ENCODE results near the gene TMEM200B. TPM values are rescaled to one million over a fixed set of nuclear protein-coding genes. Genes with fewer than 3 reads are reported as not detected.
A peak's percentile ranks its signal among the peaks of the same experiment; 100 is the strongest.

Gene TMEM200B
- total RNA-seq, result 1 to 10 TPM in 3 of 4 donors, under 1 TPM in 1; 0.91 to 5.3 (median 3.4) TPM

GRCh38 chr1:29123887-29124365 lies at the start of gene TMEM200B:
Gene TMEM200B, minus strand, starts transcription at chr1:29123903. Its CDS starts 2,075 bp downstream, at chr1:29121828.
- WGBS, 2 donors, result no CpG with 5 or more reads among the region's 46 CpGs
- Histone ChIP-seq H3K27ac (peak within 1 kb of the TSS; percentile 79 to 97 (median 90)), H3K9me3 (no peaks in the 10 kb centered on the region), H3K36me3 (peaks cover 0 to 7% (median 0%) of the 10 kb centered on the region in 3 donors), H3K4me1 (peaks cover 28 to 57% (median 38%) of the 10 kb centered on the region in 3 donors), H3K27me3 (peaks cover 0 to 49% (median 0%) of the 10 kb centered on the region in 4 donors), H3K4me3 (peak within 1 kb of the TSS; percentile 28 to 82 (median 66))
- no peak for DNase-seq
- TF ChIP-seq POLR2A (IDR thresholded peaks at IDR 0.05), result no peak
- no peak for TF ChIP-seq CTCF (IDR thresholded peaks at IDR 0.05)
- intact Hi-C loops (cut with DNase I), result loop anchor here (10.0 kb wide), 1 partner anchor 61 kb away; the partner anchor contains the start of gene SRSF4

- 90 to 94% methylated on average over 6 to 8 of the region's 8 CpGs for WGBS, 2 donors
- intact Hi-C loops (cut with DNase I), result no loop called here
- no peaks in the 10 kb centered on the region for H3K9me3 ChIP-seq
- H3K27me3 ChIP-seq, result no peaks in the 10 kb centered on the region
- no peak overlapping the region for H3K27ac ChIP-seq
- DNase-seq, result no peak
- H3K4me1 ChIP-seq, result peaks cover 8 to 64% (median 32%) of the 10 kb centered on the region in 3 donors
- H3K4me3 ChIP-seq, result no peak overlapping the region
- no peak for TF ChIP-seq POLR2A (IDR thresholded peaks at IDR 0.05)
- TF ChIP-seq CTCF (IDR thresholded peaks at IDR 0.05), result no peak
- H3K36me3 ChIP-seq, result peaks cover 0 to 31% (median 0%) of the 10 kb centered on the region in 3 donors
These were observed 48.8 kb upstream of the TMEM200B start for GRCh38 chr1:29172415-29172939.

GRCh38 chr1:29171521-29171920 lies 47.8 kb upstream of the TMEM200B start:
- 78 to 79% methylated on average over 5 of the region's 5 CpGs for WGBS, 2 donors

GRCh38 chr1:29171089-29171488 lies 47.4 kb upstream of the TMEM200B start:
- DNase-seq, result no peak
- H3K9me3 ChIP-seq, result no peaks in the 10 kb centered on the region
- peaks cover 4 to 56% (median 19%) of the 10 kb centered on the region in 3 donors for H3K4me1 ChIP-seq
- intact Hi-C loops (cut with DNase I), result no loop called here
- no peak overlapping the region for H3K4me3 ChIP-seq
- no peak for TF ChIP-seq POLR2A (IDR thresholded peaks at IDR 0.05)
- no peak for TF ChIP-seq CTCF (IDR thresholded peaks at IDR 0.05)
- H3K36me3 ChIP-seq, result peaks cover 0 to 45% (median 6%) of the 10 kb centered on the region in 3 donors
- H3K27me3 ChIP-seq, result no peaks in the 10 kb centered on the region
- no peak overlapping the region for H3K27ac ChIP-seq
- WGBS, 2 donors, result 19 to 24% methylated on average over 3 of the region's 3 CpGs

More at GRCh38 chr1:29171521-29171920, 47.8 kb upstream of the TMEM200B start:
- no peak for TF ChIP-seq CTCF (IDR thresholded peaks at IDR 0.05)
- TF ChIP-seq POLR2A (IDR thresholded peaks at IDR 0.05), result no peak
- no peak for DNase-seq
- Histone ChIP-seq H3K4me1 (peaks cover 4 to 59% (median 23%) of the 10 kb centered on the region in 3 donors), H3K4me3 (no peak overlapping the region), H3K36me3 (peaks cover 0 to 41% (median 2%) of the 10 kb centered on the region in 3 donors), H3K9me3 (no peaks in the 10 kb centered on the region), H3K27me3 (no peaks in the 10 kb centered on the region), H3K27ac (no peak overlapping the region)
- intact Hi-C loops (cut with DNase I), result no loop called here

- WGBS, 2 donors, result 48 to 63% methylated on average over 3 of the region's 3 CpGs
- H3K27me3 ChIP-seq, result no peaks in the 10 kb centered on the region
These were observed 46.3 kb upstream of the TMEM200B start for GRCh38 chr1:29169976-29170375.

More at GRCh38 chr1:29169976-29170375, 46.3 kb upstream of the TMEM200B start:
- Histone ChIP-seq H3K9me3 (no peaks in the 10 kb centered on the region), H3K36me3 (peaks cover 0 to 56% (median 13%) of the 10 kb centered on the region in 3 donors), H3K27ac (no peak overlapping the region), H3K4me3 (no peak overlapping the region), H3K4me1 (peaks cover 4 to 51% (median 16%) of the 10 kb centered on the region in 3 donors)
- intact Hi-C loops (cut with DNase I), result no loop called here
- TF ChIP-seq POLR2A (IDR thresholded peaks at IDR 0.05), result no peak
- no peak for TF ChIP-seq CTCF (IDR thresholded peaks at IDR 0.05)
- no peak for DNase-seq
